ENCODE measurements around the gene CLCN1. TPM values are rescaled to one million over a fixed set of nuclear protein-coding genes. Genes with fewer than 3 reads are reported as not detected.
A peak's percentile ranks its signal among the peaks of the same experiment; 100 is the strongest.

CLCN1 gene
- total and polyA plus RNA-seq, 2 donors (not counting 3 experiments of a cell fraction or from before 2014, with no cell fraction given): not detected

GRCh38 chr7:143384661-143385631 is 69.0 kb downstream of the CLCN1 start:
- intact Hi-C loops (cut with micrococcal nuclease): loop anchor here (5.0 kb wide), 1 partner anchor 112 kb away; no protein-coding TSS in a partner anchor
- H3K79me2 ChIP-seq (ENCODE audit: control insufficient read depth, insufficient read depth, low read length): peaks cover 88% of the 10 kb centered on the region
- no peaks in the 10 kb centered on the region for H4K20me1 ChIP-seq (replicated peaks; ENCODE audit: control insufficient read depth, extremely low read depth, insufficient read depth, low read length)
- peaks cover 66% of the 10 kb centered on the region for H3K4me1 ChIP-seq (ENCODE audit: control insufficient read depth, extremely low read depth, insufficient read depth, low read length)
- no peak overlapping the region for H2AFZ ChIP-seq (ENCODE audit: low read depth, low read length)
- POLR2A ChIA-PET: interaction anchor here (0.9 to 1.7 kb wide), 7 partner anchors 8 to 145 kb away, joined by 3 to 10 read pairs (median 4); partner anchors contain the start of gene CASP2
- H3K36me3 ChIP-seq (ENCODE audit: control insufficient read depth in 2 of 2, extremely low read depth in 1 of 2, insufficient read depth in 2 of 2, low read length in 2 of 2): peaks cover 16 to 31% of the 10 kb centered on the region in 2 experiments
- TF ChIP-seq POLR2AphosphoS5 (IDR thresholded peaks at IDR 0.05; ENCODE audit: insufficient read depth, low read depth, low read length): peak; percentile 59
- peak; percentile 75 for TF ChIP-seq POLR2A (IDR thresholded peaks at IDR 0.05; ENCODE audit: low read depth, low read length)
- no peak for TF ChIP-seq CTCF (IDR thresholded peaks at IDR 0.05; ENCODE audit: extremely low read depth in 1 of 2, insufficient read depth in 1 of 2, low read depth in 1 of 2, low read length in 2 of 2)
- FAIRE-seq: peak; percentile 66
- no peaks in the 10 kb centered on the region for H3K9me3 ChIP-seq (replicated peaks; ENCODE audit: control insufficient read depth, insufficient read depth, low read length)
- dilution Hi-C loops (cut with MboI; ENCODE audit: extremely low pct_ligation_motif_present, low sequenced_read_pairs): loop anchor here (25.0 kb wide), 1 partner anchor 127 kb away; no protein-coding TSS in a partner anchor
- DNase-seq (ENCODE audit: low read depth, low spot score): no peak
- peak overlapping the region; percentile 11 for H3K27ac ChIP-seq (ENCODE audit: insufficient read depth, low read depth, low read length)
- H3K9me1 ChIP-seq (replicated peaks; ENCODE audit: control insufficient read depth, extremely low read depth, insufficient read depth, low read length): no peaks in the 10 kb centered on the region
- CTCF ChIA-PET: interaction anchor here (0.6 to 2.2 kb wide), 7 partner anchors 8 to 144 kb away, joined by 3 to 11 read pairs (median 4); no protein-coding TSS in a partner anchor
- peak overlapping the region in 1 of 3 experiments; percentile 76 for H3K4me3 ChIP-seq (replicated peaks in 1 of 3; ENCODE audit: insufficient read depth in 1 of 3, low read depth in 1 of 3, low read length in 3 of 3)
- BruUV-seq (replicated peaks): no TSS peak
- H3K4me2 ChIP-seq (ENCODE audit: insufficient read depth, low read length): peak overlapping the region; percentile 74
- peak overlapping the region; percentile 43 for H3K9ac ChIP-seq (replicated peaks; ENCODE audit: extremely low read depth, insufficient read depth, low read length)
- H3K27me3 ChIP-seq (ENCODE audit: control insufficient read depth in 2 of 2, insufficient read depth in 2 of 2, low read length in 2 of 2): no peaks in the 10 kb centered on the region
